Activated B cell treated with CpG ODN at 0.5 μM for 24 hours (primary cell): Measurements from ENCODE around the gene CSTF3. TPM values are rescaled to one million over a fixed set of nuclear protein-coding genes. Genes with fewer than 3 reads are reported as not detected.
"Not testable (repeated sequence)": the region's sequence is repeated elsewhere in the genome, so short reads cannot be mapped to it uniquely, and the experiment has no call there.

Experiments used
- ATAC-seq: fragments of 200-7000 bp; cut with Tn5 transposase; one replicate; pipeline ENCODE4 v1.10.0; 2021; ENCODE audit warnings: low read depth, mild to moderate bottlenecking, moderate library complexity
- CTCF ChIA-PET: fragments of 350-600 bp; sonication (Branson Sonifier 250); formaldehyde crosslinking; loops from one replicate; lab custom pipeline; 2021; ENCODE audit warnings: antibody characterized with exemption; lab: Charles Lee
- POLR2A ChIA-PET: fragments of 350-600 bp; sonication (Branson Sonifier 250); formaldehyde crosslinking; loops from one replicate; lab custom pipeline; 2021; ENCODE audit warnings: antibody characterized with exemption; lab: Charles Lee
- DNase-seq: peaks from one replicate; pipeline ENCODE4 v3.0.0; 2022
- H3K27ac Mint-ChIP-seq: one replicate; pipeline ENCODE4 v1.8.0; 2020; ENCODE audit warnings: mixed read lengths
- H3K27me3 Mint-ChIP-seq: one replicate; pipeline ENCODE4 v1.8.0; 2021; ENCODE audit warnings: mixed read lengths
- H3K36me3 Mint-ChIP-seq: one replicate; pipeline ENCODE4 v1.8.0; 2021; ENCODE audit warnings: low read depth, mixed read lengths
- H3K4me1 Mint-ChIP-seq: one replicate; pipeline ENCODE4 v1.8.0; 2021; ENCODE audit warnings: mixed read lengths
- H3K4me3 Mint-ChIP-seq: one replicate; pipeline ENCODE4 v1.8.0; 2020; ENCODE audit warnings: mild to moderate bottlenecking, mixed read lengths
- H3K9me3 Mint-ChIP-seq: one replicate; pipeline ENCODE4 v1.8.0; 2020; ENCODE audit warnings: mixed read lengths
- CTCF ChIP-seq: fragments of 200-600 bp; IDR thresholded peaks from one replicate; pipeline ENCODE4 v1.8.0; 2022; ENCODE audit warnings: antibody characterized with exemption, mild to moderate bottlenecking
- intact Hi-C: fragments of 100-400 bp; cut with micrococcal nuclease; formaldehyde crosslinking; loops from one replicate; pipeline ENCODE4 v1.15.1; 2024
- total RNA-seq: library from RNA; stranded (reverse); gene quantifications from 2 replicates; pipeline ENCODE4 v1.2.3, GENCODE V29; 2022

Gene CSTF3
- total RNA-seq, 1 donor from 2014 or later, result 33.5 TPM

- no peak for ATAC-seq
- POLR2A ChIA-PET, result interaction anchor here (1.7 to 2.6 kb wide), 2 partner anchors 97 to 268 kb away, joined by 9 to 15 read pairs; partner anchors contain the start of genes HIPK3 and QSER1
Measured at GRCh38 chr11:33160587-33160986, 693 bp downstream of the CSTF3 start.

GRCh38 chr11:33160136-33160535 is 1.1 kb downstream of the CSTF3 start:
- ChIA-PET POLR2A (interaction anchor here (2.6 kb wide), 1 partner anchor 268 kb away, joined by 9 read pairs; the partner anchor contains the start of gene QSER1), CTCF (no interaction called here)
- peak overlapping the region; percentile 99 for H3K4me3 Mint-ChIP-seq
- no peaks in the 10 kb centered on the region for H3K9me3 Mint-ChIP-seq
- peaks cover 27% of the 10 kb centered on the region for H3K36me3 Mint-ChIP-seq
- TF ChIP-seq CTCF, result no peak
- H3K27me3 Mint-ChIP-seq, result no peaks in the 10 kb centered on the region
- intact Hi-C loops, result loop anchor here (2.0 to 10.0 kb wide), 4 partner anchors 267 to 1275 kb away; partner anchors contain the start of genes CAT, CD59 and QSER1
- ATAC-seq, result no peak
- H3K27ac Mint-ChIP-seq, result peak overlapping the region; percentile 95
- DNase-seq, result no peak
- peaks cover 52% of the 10 kb centered on the region for H3K4me1 Mint-ChIP-seq

More at GRCh38 chr11:33160587-33160986, 693 bp downstream of the CSTF3 start:
- H3K4me3 Mint-ChIP-seq, result peak overlapping the region; percentile 99
- peak overlapping the region; percentile 95 for H3K27ac Mint-ChIP-seq
- intact Hi-C loops, result loop anchor here (2.0 to 10.0 kb wide), 4 partner anchors 268 to 1274 kb away; partner anchors contain the start of genes CAT, CD59 and QSER1
- CTCF ChIA-PET, result no interaction called here
- H3K4me1 Mint-ChIP-seq, result peaks cover 51% of the 10 kb centered on the region
- no peaks in the 10 kb centered on the region for H3K9me3 Mint-ChIP-seq
- no peak for TF ChIP-seq CTCF
- H3K27me3 Mint-ChIP-seq, result no peaks in the 10 kb centered on the region
- peaks cover 23% of the 10 kb centered on the region for H3K36me3 Mint-ChIP-seq
- DNase-seq, result no peak

- intact Hi-C loops, DNase-seq, H3K9me3 Mint-ChIP-seq, ATAC-seq, H3K27ac Mint-ChIP-seq, CTCF ChIA-PET, H3K27me3 Mint-ChIP-seq: not testable (repeated sequence)
- Mint-ChIP-seq H3K36me3 (peaks cover 31% of the 10 kb centered on the region), H3K4me1 (peaks cover 55% of the 10 kb centered on the region), H3K4me3 (peak overlapping the region; percentile 99)
- POLR2A ChIA-PET, result interaction anchor here (2.6 kb wide), 1 partner anchor 267 kb away, joined by 9 read pairs; the partner anchor contains the start of gene QSER1
Measured at GRCh38 chr11:33159378-33159867, 1.9 kb downstream of the CSTF3 start.

GRCh38 chr11:33158596-33159275 is 2.5 kb downstream of the CSTF3 start:
- no peaks in the 10 kb centered on the region for H3K27me3 Mint-ChIP-seq
- H3K27ac Mint-ChIP-seq, result no peak overlapping the region
- ATAC-seq (no peak), DNase-seq (no peak)
- intact Hi-C loops, result no loop called here
- ChIA-PET POLR2A (interaction anchor here (0.6 kb wide), 1 partner anchor 22 kb away, joined by 4 read pairs; no protein-coding TSS in a partner anchor), CTCF (no interaction called here)
- TF ChIP-seq CTCF, result no peak
- H3K4me3 Mint-ChIP-seq, result peak overlapping the region; percentile 12
- no peaks in the 10 kb centered on the region for H3K9me3 Mint-ChIP-seq
- peaks cover 31% of the 10 kb centered on the region for H3K36me3 Mint-ChIP-seq
- H3K4me1 Mint-ChIP-seq, result peaks cover 55% of the 10 kb centered on the region

GRCh38 chr11:33157103-33158027 is 3.9 kb downstream of the CSTF3 start:
- Mint-ChIP-seq H3K27ac (no peak overlapping the region), H3K4me3 (peak overlapping the region; percentile 2), H3K9me3 (no peaks in the 10 kb centered on the region), H3K27me3 (no peaks in the 10 kb centered on the region), H3K4me1 (peaks cover 51% of the 10 kb centered on the region), H3K36me3 (peaks cover 35% of the 10 kb centered on the region)
- ATAC-seq (no peak), DNase-seq (no peak)
- intact Hi-C loops, result no loop called here
- TF ChIP-seq CTCF, result no peak
- CTCF ChIA-PET, result no interaction called here
- POLR2A ChIA-PET, result no interaction called here
